Cardiac fibroblast (primary cell): Measurements from ENCODE around the gene SNRNP48.
A peak's percentile ranks its signal among the peaks of the same experiment; 100 is the strongest.

Experiments used
- DNase-seq, 2 donors: peaks; one replicate each; pipeline versions ENCODE4 v3.0.0 to v3.0.0-alpha.2; 2010; ENCODE audit warnings: low read depth in 2 of 2
- H3K4me3 ChIP-seq, 2 donors: replicated peaks in 1 of 2; 1 replicate in 1 of 2; 2 replicates in 1 of 2; pipeline ENCODE4 v1.5.1; 2011; ENCODE audit warnings: low read depth in 2 of 2, low read length in 2 of 2, mild to moderate bottlenecking in 2 of 2, moderate library complexity in 1 of 2
- TF ChIP-seq, protein P1 (sequence below): IDR thresholded peaks from one replicate; pipeline ENCODE4 v1.5.1; 2011; ENCODE audit warnings: low read depth, mild to moderate bottlenecking, low read length, inconsistent platforms

Gene SNRNP48, protein sequence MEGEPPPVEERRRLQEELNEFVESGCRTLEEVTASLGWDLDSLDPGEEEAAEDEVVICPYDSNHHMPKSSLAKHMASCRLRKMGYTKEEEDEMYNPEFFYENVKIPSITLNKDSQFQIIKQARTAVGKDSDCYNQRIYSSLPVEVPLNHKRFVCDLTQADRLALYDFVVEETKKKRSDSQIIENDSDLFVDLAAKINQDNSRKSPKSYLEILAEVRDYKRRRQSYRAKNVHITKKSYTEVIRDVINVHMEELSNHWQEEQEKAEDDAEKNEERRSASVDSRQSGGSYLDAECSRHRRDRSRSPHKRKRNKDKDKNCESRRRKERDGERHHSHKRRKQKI

DNA sequence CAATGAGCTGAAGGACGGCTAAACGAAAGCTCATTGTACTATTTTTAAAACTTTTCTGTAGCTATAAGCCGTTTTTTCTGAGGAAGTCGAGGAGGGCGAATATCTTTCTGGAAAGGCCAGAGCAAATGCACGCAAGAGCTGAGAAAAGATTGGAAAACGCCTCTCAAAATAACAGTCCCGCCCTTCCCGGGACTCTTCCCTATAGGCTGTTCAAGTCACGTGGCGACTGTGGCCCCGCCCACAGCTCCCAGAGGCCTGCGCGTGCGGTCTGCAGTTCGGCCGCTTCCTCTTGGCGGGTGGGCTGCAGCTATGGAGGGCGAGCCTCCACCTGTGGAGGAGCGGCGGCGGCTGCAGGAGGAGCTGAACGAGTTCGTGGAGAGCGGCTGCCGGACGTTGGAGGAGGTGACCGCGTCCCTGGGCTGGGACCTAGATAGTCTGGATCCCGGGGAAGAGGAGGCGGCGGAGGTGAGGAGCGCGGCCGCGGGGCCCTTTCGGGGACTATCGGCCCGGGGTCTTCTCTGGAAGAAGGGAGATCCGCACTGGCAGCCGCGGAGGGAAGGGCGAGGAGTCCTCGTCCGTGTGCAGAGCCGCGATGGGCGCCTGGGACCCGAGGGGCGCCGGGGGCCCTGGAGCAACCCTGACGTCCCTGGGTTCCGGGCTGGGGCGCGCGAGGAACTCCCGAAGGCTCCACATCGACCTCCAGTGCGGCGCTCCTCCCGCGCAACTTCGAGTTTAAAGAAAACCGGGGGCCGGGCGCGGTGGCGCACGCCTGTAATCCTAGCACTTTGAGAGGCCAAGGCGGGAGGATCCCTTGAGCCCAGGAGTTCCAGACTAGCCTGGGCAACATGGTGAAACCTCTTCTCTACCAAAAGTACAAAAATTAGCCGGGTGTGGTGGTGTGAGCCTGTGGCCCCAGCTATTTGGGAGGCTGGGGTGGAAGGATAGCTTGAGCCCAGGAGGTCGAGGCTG lies at the start of gene SNRNP48:
SNRNP48 (plus strand) TSS at position 250 of the 969 bp plus-strand sequence; CDS start at position 310, 60 bp downstream.
- TF ChIP-seq, protein P1, sequence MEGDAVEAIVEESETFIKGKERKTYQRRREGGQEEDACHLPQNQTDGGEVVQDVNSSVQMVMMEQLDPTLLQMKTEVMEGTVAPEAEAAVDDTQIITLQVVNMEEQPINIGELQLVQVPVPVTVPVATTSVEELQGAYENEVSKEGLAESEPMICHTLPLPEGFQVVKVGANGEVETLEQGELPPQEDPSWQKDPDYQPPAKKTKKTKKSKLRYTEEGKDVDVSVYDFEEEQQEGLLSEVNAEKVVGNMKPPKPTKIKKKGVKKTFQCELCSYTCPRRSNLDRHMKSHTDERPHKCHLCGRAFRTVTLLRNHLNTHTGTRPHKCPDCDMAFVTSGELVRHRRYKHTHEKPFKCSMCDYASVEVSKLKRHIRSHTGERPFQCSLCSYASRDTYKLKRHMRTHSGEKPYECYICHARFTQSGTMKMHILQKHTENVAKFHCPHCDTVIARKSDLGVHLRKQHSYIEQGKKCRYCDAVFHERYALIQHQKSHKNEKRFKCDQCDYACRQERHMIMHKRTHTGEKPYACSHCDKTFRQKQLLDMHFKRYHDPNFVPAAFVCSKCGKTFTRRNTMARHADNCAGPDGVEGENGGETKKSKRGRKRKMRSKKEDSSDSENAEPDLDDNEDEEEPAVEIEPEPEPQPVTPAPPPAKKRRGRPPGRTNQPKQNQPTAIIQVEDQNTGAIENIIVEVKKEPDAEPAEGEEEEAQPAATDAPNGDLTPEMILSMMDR = no peak
- DNase-seq = peak; percentile 94
- H3K4me3 ChIP-seq = peak within 1 kb of the TSS; percentile 89 to 96

DNA sequence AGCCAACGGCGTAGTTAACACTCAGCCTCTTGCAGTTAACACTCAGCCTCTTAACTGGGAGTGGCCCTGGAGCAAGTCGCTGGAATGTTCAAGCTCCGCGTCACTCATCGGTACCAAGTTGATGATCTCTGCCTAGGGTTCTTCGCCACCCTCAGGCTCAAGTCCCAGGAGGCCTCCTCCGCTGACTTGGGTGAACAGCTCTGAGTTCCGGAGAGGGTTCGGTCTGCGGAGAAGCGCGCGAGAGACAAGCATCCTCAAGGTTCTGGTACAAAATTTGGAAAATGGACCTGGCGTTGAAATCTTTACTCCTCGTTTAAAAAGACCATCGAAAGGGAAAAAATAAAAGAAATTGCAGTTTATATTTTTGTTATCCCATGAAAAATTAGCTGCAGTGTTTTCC lies 49.4 kb upstream of the SNRNP48 start:
- DNase-seq = peak; percentile 5 to 41
- TF ChIP-seq, protein P1 = no peak
- H3K4me3 ChIP-seq = no peak overlapping the region

DNA sequence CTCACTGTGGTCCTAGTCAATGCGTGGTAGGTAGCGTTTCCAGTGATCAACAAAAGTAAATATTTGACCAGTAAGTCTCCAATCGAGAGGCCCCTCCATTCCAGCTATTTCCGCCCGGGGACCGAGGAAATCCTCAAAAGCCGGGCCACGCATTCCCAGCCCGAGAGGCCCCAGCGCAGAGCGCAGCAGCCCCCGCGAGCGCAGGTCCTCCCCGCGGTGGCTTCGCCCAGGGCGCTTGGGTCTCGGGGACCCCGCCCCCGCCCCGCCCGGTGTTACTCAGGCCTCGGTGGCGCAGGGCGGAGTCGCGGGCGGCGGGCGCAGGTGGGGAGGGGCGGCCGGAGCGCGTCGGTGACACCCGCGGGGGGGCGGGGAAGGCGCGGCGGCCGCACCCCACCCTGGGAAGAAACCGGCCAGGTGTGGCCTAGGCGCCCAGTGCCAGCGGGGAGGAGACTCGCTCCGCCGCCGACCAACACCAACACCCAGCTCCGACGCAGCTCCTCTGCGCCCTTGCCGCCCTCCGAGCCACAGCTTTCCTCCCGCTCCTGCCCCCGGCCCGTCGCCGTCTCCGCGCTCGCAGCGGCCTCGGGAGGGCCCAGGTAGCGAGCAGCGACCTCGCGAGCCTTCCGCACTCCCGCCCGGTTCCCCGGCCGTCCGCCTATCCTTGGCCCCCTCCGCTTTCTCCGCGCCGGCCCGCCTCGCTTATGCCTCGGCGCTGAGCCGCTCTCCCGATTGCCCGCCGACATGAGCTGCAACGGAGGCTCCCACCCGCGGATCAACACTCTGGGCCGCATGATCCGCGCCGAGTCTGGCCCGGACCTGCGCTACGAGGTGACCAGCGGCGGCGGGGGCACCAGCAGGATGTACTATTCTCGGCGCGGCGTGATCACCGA lies 48.6 kb upstream of the SNRNP48 start, which contains the start of gene DSP:
DSP (plus strand) TSS at position 497 of the 890 bp plus-strand sequence; CDS start at position 742, 245 bp downstream.
- peak in 1 of 2 donors; percentile 22 for DNase-seq
- peak within 1 kb of the TSS; percentile 59 to 67 for H3K4me3 ChIP-seq
- TF ChIP-seq, protein P1 = no peak

DNA sequence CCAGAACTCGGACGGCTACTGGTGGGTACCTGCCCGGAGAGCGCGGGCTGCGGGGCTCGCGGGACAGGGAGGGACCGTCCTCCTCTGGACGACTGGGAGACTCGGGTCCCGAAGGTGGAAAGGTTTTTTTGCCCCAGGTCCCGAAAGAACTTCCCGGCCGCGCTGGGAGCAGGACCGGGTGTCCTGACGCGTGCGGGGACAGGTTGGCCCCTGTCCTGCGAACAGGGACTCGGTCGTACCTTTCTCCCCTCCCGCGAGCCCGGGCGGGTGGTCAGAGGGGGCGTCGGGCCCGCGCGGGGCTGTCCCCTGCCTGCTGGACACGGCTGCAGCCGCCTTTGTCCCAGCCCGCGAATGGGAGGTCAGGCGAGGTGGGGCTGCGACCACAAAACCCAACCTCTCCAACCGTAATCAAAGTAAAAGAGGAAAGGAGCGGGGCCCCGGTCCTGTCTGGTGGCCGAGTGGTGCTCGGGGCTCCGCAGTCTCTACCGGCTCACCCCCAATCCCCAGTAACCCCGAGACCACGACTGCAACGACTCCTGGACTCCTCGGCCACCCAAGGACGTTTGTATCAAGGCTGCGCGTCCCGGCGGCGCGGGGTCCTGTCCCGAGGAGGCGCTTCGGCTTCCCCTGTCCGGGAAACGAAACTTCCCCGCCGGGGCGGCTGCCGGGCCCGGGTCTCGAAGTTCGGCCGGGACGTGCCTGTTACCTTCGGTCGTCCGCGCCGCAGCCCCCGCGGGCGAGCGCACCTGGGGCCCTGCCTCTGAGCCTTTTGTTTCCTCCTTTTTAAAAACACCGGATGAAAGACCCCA lies 47.7 kb upstream of the SNRNP48 start:
- DNase-seq = no peak
- TF ChIP-seq, protein P1 = no peak
- H3K4me3 ChIP-seq = peak overlapping the region; percentile 59 to 67

DNA sequence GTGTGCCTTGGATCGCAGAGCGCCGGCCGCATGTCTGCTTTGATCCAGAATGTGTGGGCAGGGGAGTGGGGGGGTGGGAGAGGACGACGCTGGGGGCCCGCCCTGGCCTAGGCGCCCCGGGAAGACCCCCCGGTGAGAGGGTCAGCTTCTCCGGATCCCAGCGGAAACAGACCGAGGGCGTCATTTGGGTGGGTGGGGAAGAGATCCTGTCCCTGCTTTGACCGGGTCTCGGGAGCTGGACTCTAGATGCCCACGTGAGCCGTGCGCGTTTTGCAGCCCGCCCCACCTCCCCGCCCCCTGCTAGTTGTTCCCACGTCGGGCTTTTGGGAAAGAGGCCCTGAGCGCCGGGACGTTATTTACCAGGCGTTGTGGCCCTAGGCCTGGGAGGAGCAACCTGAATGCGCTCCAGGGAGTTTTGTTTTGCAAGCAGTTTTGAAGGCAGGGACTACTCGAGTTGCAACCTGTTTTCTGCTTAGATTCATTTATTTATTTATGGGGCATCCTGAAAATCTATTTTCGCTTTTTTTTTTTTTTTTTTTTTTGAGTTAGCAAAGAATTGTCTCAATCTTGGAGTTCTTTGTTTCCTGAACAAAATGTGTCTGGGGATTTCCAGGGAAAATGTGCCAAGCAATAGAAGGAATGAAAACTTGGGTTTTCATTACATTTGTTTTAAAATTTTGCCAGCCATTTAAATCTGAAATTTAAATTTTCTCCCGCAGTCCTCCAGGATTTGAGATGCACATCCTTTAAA lies 46.9 kb upstream of the SNRNP48 start:
- peak; percentile 53 to 56 for DNase-seq
- TF ChIP-seq, protein P1 = no peak
- peak overlapping the region; percentile 59 to 67 for H3K4me3 ChIP-seq
